Epithelial cell of esophagus (primary cell): ENCODE results near the gene OAS3.

ENCODE experiments used
- DNase-seq: peaks from one replicate; pipeline ENCODE4 v3.0.0; 2010; ENCODE audit warnings: low read depth
- H3K4me3 ChIP-seq: 2 replicates; pipeline ENCODE4 v1.5.1; 2011; ENCODE audit warnings: mild to moderate bottlenecking, low read length, control low read depth
- CTCF ChIP-seq: IDR thresholded peaks from 2 replicates; pipeline ENCODE4 v1.5.1; 2011; ENCODE audit warnings: low read depth, mild to moderate bottlenecking, low read length, control low read depth, inconsistent platforms; ENCODE audit not compliant: insufficient read depth; ENCODE audit errors: missing control alignments

OAS3 gene

DNA sequence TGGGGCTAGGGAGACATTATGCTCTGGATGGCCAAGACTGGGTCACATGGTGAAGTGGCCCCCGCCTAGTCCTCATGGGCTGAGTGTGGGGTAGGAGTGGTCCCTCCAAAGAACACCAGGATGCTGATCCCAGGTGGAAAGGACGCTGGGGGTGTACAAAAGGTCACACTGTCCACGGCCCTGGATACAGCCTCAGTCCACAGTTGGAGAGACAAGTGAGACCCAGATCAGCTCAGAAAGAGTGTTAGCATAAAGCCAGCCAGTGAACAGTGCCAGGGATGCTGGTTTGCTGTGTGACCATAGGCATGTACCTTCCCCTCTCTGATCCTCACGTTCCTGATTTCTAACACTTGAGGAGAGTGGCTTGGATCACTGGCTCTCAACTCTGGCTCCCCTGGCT, 26.6 kb downstream of the OAS3 start:
- no peak for TF ChIP-seq CTCF
- H3K4me3 ChIP-seq = no peak overlapping the region
- DNase-seq = no peak

GRCh38 chr12:112965643-112966042, 27.4 kb downstream of the OAS3 start:
- H3K4me3 ChIP-seq = no peak overlapping the region
- no peak for TF ChIP-seq CTCF
- DNase-seq = no peak

- H3K4me3 ChIP-seq = no peak overlapping the region
- no peak for DNase-seq
- no peak for TF ChIP-seq CTCF
Measured at GRCh38 chr12:112967306-112967705, 29.0 kb downstream of the OAS3 start.

GRCh38 chr12:112967858-112968257, 29.6 kb downstream of the OAS3 start:
- TF ChIP-seq CTCF = no peak
- DNase-seq = no peak
- no peak overlapping the region for H3K4me3 ChIP-seq

- H3K4me3 ChIP-seq = no peak overlapping the region
- no peak for TF ChIP-seq CTCF
- no peak for DNase-seq
Measured at GRCh38 chr12:112969547-112970306, 31.5 kb downstream of the OAS3 start.

GRCh38 chr12:112970391-112970790, 32.1 kb downstream of the OAS3 start:
- TF ChIP-seq CTCF = no peak
- no peak for DNase-seq
- H3K4me3 ChIP-seq = no peak overlapping the region

GRCh38 chr12:112971248-112971647, 33.0 kb downstream of the OAS3 start:
- DNase-seq = no peak
- no peak for TF ChIP-seq CTCF
- H3K4me3 ChIP-seq = no peak overlapping the region
